ENCODE measurements around the gene DPP8.

The DPP8 gene

DNA sequence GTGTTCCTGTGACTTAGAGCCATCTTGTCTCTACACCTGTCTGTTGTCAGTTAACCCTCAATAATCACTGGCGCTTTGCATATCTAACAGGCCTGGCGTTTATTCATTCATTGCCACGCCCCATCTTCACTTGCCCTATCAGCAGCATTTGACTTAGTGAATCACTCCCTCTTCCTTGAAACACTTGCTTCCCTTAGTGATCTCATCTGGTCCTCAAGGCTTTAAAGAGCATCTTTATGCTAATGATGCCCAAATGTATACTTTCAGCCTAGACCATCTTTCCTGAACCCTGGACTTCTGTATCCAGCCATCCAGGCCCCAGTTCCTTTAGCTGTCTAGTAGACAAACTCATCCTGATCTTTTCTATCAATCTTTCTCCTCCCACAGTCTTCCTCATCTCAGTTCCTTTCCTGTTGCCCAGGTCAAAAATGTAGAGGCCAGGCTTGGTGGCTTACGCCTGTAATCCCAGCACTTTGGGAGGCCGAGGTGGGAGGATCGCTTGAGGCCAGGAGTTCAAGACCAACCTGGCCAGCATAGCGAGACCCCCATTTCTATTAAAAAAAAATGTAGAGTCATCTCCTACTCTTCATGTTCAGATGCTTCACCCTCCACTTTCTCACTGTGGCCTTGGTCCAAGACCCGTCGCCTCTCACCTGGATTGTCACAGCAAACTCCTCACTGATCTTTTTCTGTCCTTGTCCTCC is 93.4 kb downstream of the DPP8 start:
- no peak for DNase-seq

DNA sequence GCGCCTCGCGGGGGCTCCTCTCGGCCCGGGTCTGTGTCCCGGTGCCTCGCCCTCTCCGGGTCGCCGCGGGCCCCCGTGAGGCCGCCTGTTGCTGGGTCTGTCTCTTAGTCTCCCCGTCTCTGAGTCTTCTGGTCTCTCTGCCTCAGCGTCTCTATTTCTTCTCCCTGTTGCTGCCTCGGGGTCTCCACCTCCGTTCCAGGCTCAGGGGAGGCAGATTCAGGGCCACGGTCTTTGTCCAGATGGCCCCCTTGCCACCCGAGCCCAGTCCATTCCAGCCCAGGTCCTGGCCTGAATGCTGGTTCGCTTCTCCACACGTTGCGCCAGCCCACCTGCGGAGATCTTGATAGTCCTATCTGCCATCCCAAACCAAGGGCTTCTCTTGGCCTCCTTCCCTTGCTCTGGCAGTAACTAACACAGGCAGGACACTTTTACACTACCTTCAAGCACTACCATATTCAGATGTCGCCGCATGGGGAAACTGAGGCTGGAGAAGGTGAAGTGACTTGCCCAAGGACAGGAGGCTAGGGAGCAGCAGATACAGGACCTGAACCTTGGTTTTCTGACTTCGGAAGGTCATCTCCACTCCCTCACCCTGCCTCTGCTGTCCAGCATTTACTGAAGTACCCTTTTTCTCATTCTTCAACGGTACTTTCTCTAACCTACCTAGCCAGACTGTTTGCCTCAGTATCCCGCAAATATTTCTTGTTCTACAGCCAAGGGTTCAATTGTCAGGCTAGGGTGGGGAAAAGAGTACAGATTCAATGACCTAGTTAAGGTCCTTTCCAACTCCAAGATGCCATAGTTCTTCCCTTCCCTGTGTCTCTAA is 94.1 kb downstream of the DPP8 start:
- no peak for DNase-seq

DNA sequence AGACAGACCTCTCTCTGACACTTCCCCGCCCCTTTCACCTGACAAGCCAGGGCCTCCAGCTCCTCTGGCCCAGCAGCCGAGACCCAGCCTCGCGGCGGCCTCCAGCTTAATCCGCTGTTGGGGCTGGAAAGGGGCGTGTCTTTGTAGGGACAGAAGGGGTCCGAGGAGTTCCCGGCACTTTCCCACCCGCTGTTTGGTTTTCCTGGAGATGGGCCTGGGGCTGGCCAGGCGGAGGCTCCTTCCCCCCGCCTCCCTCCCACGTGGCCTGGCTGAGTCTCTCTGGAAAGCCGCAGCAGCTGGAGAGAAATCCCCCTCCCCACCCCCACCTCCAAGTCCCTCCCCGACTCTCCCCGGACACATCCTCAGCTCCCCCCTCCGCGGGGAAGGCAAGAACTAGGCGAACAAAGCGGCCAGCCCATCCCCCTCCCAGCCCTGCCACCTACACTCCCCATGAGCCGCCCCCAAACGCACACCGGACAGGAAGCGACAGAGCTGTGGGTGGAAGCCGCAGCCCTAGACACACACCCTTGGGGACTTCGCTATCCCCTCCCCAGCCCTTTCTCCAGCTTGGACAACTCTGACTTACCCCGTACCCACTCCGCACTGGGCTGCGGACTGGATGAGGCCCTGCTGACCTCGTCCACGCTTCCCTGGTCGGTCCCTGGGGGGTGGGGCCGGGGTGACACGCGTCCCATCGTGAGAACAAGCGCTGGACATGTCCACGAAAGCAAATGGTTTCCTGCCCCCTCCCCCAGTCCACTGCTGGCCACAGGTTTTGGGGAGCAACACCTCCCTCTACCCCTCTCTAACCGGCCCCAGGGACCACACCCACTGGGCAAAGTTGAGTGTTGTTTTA is 95.9 kb downstream of the DPP8 start:
- no peak for DNase-seq

DNA sequence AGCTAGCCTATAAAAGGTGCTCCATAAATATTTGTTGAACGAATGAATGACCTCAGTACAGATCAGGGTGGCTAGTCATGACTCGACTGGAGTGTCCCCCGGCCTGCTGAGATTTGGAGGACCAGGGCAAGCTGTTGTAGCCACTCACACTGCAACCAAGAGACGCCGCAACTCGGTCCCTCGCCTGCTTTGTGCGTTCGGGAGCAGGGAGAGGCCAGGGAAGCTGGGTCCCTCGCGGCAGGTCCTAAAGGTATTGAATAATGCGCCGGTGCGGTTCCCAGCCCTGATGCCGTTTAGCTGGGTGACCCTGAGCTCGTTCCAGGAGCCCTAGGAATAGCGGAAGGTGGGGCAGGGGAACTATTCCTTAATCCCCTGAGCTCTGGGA is 96.5 kb downstream of the DPP8 start:
- no peak for DNase-seq

DNA sequence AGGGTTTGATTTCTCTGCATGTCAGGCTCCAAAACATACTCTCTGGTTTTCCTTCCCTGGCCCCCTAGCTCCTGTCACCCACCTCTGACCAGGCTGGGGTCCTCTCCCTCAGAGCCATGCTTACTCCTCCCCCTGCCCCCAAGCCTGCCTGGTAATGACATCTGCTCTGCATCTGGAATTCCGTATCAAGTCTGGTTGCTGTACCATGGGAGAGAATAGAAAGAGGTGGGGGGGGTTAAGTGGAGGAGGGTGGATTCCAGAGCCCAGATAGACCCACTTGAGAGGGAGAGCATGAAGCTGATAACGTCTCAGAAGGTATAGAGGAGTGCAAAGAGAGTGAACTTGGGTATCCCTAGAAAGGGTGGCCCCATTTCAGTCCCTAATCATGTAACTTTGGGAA is 98.9 kb downstream of the DPP8 start:
- DNase-seq: no peak

DNA sequence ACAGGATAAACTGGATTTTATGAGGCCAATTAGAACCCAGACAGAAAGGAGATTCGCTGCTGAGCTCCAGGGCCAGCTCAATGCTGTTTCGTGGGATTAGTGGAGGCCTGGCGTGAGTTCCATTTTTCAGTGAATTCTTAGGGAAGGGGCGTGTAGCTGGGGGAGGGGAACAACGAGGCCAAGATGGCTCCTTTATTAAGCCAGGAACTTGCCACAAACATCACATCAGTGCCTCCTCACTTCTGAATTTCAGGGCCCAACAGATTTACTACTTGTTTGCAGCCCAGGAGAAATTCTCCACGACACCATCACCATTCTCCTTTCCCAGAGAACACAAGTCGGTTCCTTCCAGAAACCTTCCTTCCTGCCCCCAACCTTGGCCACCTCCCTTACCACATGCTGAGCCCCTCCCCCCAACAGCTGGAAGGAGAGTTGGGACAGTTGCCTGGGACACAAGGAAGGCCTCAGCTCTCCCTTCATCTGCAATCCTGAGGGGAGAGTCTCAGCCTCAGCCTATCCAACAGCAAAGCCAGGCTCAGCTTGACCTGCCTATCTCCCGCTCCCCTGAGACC is 100.6 kb downstream of the DPP8 start:
- DNase-seq: no peak

DNA sequence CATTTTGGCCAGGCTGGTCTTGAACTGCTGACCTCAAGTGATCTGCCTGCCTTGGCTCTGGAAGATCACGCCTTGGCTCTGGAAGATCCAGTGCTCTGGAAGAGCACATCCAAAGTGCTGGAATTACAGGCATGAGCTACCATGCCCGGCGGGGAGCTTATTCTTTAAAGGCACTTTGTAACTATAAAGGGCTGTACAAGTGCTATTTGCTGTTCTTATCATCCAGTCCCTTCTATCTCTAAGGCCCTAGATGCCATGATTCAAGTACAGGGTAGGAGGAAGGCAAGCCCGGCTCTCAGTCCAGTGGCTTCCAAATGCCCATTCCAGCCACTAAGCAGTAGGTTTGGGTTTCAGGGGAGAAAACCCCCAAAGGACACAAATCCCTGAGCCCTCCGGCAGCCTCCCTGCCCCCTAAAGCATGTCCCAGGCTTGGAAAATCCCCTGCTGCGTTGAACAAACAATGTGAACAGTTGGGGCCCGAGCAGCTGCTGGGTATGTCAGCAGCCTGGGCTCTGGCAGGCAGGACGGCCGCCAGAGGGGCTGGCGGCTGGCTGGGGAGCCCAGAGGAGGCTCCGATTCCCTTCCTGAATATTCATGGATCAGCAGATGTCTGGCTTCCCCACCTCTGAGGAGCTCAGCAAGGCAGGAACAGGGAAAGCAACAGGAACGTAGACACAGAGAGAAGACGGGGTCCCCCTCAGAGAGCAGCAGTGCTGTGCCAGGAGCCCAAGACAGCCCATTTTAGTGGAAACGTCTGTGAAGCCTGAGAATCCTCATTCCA is 102.5 kb downstream of the DPP8 start:
- DNase-seq: no peak

DNA sequence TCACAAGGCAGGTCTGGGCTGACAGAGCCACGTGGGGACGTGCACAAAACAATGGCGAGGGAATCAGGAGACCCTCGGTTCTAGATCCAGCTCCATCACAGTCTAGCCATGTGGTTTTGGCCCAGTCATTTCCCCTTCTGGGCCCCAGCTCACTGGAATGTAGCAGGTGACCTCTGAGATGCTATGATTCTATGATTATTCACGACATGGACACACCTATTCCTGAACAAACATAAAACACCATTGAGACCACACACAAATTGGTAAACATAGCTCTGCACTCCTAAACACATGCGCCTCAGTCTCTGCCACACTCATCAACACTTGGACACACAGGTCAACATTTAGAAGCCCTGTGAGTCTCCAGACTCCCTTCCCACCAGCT is 103.7 kb downstream of the DPP8 start:
- DNase-seq: no peak

DNA sequence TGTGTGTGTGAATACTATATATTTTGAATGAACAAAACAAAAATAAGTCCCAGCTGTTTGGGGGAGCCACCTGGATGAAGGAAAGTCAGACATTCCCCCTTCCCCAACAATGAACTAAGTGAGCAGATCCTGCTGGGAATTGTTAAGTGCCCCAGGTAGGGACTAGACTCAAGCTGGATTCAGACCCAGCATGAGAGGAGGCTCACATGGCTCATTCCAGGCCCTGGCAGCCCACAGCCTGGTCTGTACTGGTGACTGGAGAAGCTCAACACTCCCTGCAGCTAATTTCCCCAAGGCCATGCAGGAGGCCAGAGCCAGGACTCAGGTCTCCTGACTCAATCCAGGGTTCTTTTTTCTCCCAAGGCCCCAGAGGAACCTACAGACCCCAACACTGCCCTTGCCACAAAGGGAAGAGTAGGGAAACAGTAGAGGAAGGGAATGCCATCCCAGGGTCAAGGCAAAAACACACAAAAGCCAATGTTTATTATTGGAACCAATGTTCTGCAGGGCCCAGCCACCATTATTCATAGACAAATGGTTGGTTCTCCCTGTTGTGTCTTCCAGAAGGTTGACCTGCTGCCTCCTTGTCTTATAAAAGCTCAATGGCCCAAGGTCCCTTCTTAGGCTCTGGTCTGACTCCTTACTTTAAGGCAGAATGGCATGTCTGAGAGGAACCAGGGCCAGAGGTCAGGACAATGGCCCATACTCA is 104.3 kb downstream of the DPP8 start:
- no peak for DNase-seq

DNA sequence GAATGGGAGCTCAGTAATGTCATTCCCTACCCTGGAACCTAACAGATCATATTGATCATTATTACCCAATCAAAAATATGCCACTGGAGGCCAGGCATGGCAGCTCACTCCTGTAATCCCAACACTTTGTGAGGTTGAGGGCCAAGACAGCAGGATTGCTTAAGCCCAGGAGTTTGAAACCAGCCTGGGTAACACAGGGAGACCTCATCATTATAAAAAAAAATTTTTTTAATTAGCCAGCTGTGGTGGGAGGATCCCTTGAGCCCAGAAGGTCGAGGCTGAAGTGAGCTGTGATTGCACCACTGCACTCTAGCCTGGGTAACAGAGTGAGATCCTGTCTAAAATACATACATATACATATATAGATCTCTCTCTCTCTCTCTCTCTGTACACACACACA is 104.9 kb downstream of the DPP8 start:
- no peak for DNase-seq

DNA sequence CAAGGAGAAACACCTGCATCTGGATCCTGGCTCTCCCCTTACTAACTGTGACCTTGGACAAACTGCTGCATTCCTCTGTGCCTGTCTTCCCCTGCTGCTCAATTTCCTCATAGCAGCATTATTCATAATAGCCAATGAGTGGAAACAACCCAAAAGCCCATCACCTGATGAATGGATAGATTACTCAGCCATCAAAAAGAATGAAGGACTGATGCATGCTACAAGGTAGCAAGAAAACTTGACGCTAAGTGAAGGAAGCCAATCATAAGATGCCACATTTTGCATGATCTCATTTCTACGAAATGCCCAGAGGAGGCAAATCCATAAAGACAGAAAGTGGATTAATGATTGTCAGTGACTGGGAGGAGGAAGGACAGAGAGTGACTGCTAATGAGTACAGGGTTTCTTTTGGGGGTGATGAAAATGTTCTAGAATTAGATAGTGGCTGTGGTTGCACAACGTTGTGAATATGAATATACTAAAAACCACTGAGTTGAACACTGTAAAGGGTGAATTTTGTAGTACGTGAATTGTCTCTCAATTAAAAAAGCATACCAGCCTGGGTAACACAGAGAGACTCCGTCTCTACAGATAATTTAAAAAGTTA is 105.9 kb downstream of the DPP8 start:
- DNase-seq: no peak

DNA sequence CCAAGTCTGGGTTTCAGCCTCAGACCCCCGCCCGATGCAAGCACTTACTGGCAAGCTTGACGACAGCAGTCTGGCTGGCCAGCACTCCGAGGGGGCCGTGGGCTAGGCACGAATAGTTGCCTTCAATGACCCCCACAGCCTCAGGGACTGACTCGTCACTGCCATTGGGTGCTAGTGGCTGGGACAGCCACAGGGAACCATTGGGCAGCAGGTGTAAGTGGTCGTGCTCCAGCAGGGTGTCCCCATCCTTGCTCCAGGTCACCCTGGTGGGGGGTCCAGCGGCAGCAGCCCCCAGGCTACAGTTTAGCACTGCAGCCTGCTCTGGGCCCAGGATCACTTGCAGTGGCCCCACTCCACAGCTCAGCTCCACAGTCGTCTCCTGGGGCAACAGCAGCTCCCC is 106.5 kb downstream of the DPP8 start:
- DNase-seq: no peak

DNA sequence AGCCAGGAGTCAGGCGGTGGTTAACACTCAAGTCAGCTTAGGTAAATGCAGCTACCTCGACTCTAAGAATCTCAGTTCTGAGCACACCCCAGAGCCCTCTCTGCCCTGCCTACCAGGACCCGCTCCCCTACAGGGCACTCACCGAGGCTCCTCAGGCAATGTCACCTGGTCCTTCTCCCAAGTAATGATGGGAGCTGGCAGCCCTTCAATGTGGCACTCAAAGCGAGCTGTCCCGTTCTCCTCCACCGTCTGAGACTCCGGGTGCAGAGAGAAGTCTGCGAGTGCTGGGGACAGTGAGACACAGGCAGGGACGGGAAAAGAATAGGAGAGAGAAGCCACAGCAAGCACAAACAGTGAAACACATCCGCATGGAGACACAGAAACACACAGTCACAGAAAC is 107.5 kb downstream of the DPP8 start:
- DNase-seq: no peak

DNA sequence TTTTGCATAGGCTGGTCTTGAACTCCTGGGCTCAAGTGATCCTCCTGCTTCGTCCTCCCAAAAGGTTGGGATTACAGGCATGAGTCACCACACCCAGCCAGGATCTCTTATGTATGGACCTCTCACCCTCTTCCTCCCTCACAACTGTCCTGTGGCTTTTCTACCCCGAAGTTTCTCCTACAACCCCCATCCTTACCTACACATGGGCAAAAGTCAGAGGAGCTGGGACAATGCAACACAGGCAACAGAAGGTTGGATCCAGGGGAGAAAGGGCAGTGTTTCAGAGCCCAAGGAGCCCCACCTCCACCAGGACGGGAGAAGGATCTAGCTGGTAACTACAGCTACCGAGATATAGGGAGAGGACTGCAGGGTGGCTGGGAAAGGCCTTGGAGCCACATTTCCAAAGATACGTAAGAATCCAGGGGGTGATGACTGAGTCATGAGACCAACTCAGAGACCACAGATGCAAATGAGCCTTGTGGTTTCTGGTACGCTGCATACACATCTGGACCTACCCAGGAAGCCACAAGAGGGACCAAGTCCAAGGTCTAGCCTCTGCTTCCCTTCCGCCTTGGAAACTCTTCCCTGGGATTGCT is 108.4 kb downstream of the DPP8 start:
- DNase-seq: no peak

DNA sequence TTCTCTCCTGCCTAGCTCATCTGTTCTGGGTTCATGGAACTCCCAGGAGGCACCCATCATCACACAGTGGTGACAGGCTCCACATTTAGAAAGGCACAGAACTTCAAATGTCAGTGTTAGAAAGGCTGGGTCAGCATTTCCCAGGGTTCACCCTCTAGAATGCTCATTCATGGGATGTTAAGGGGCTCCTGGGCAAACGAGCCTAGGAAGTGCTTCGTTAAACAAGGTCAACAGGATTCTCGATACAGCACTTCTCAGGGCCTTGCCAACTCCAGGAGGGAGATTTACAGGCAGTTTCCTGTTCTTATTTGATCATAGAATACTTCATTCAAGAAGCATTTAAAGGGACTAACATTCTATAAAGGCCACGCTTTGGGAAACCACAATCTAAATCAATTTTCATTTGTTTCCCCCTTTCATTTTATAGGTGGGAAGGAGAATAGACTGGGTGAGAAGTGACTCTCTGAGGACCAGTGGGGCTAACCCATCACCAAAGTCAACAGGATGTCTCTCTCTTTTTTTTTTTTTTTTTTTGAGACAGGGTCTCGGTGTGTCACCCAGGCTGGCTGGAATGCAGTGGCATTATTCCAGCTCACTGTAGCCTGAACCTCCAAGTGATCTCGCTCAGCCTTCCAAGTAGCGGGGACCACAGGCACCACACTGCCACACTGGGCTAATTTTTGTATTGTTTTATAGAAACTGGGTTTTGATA is 109.0 kb downstream of the DPP8 start:
- no peak for DNase-seq

DNA sequence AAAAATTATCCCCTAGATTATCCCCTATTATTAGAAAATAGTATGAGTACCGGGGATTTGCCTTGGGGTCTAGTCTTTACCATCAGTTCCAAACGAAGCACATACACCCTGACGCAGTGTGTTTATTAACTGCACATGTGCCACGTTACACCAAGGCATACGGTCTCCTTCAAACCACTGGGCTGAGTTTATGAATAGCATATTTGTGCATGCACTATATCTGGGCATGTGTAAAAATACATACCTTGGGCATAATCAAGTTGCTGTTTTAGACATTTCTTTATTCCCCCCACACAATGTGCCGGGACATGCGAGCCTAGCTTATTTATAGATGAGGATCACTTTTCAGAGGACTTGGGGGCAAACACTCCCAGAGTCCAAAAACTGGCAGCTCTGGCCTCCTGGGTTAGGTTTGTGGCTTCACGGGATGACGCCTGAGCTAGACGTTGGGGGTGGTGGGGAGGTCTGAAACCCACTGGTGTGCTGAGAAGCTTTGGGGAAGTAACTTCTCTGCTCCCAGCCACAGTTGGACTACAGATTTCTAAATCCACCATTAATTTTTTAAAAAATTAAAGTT is 111.0 kb downstream of the DPP8 start:
- no peak for DNase-seq

DNA sequence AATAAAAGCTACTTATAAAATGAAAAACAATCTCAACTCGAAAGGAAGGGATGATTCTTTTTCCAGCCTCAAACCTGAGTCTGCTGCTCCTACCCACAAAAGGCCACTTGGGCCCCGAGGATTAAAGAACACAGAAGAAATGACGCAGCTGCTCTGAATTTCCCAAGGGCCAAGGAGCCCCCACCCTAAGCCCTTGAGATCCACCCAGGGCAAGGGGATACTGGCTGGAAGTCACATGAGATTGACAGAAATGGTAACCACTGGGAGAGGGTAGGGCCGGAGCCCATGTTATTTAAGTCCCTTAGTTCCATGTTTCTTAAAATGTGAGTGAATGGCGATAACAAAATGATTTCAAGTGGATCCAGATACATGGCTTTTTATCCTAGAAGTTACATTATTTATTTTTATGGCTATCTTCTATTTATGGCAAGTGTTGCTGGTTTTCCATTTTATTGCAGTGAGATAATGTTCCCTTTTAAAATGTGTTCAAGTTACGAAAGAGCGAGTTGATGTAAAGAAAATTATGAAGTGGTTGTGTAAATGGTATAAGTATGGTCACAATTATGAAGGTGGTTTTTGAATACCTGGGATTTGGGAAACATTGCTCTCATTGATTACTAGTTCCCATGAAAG is 111.6 kb downstream of the DPP8 start:
- no peak for DNase-seq

DNA sequence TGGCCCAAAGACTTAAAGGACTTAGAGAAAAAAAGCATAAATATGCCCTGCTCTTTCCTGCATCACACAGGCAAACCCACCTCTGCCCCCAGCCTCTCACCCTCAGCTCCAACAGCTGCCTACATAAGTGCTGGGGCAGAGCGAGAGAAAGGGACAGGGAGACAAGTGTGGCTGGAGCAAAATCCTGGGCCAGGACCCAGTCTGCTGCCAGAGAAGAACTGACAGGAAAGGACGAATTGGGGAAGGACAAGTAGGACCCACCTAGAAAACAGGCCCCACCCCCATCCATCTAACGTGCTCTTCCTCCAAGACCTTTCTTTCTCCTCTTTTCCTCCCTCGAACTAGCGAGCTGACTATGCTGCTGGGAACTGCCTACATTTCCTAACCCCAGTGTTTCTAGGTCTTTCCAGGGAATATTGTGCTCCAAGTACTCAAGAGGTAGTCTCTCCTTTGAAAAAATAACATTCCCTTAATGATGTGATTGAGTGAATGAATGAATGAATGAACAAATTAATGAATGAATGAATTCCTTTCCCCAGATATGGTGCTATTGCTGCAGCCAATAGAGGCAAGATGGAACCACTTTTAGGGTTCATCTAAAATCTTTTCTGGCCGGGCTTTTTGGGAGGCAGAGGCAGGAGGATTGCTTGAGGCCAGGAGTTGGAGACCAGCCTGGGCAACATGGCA is 113.2 kb downstream of the DPP8 start:
- no peak for DNase-seq

DNA sequence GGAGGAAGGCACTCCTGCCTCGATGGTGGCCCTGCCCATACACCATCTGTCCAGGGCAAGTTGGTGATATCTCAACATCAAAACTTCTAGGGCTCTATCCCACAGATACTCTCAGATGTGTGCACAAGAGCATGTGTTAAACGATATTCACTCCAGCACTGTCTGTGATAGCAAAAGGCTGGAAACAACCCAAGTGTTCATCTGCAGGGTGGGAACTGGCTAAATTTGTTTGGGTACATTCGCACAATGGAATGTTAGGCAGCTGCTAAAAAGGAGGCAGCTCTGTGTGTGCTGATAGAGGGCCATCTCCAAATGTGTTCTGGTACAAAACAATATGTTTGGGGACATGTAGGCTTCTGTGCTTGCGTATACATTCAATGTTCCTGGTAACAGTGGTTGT is 114.5 kb downstream of the DPP8 start:
- no peak for DNase-seq
